A549 (cell line): ENCODE data around the gene TM7SF3.

Experiments used
- BHLHE40 ChIP-seq: IDR thresholded peaks from 2 replicates; pipeline ENCODE4 v1.6.1; 2012; ENCODE audit warnings: low read depth, low read length, inconsistent platforms
- CEBPB ChIP-seq, 2 experiments: fragments of >200 bp in 1 of 2; sonication (Bioruptor Twin) in 1 of 2; formaldehyde crosslinking in 1 of 2; IDR thresholded peaks; 2 replicates each; pipeline ENCODE4 v1.6.1; 2012 to 2016
- CHD4 ChIP-seq: fragments of 200-600 bp; sonication (generic); IDR thresholded peaks from 2 replicates; pipeline ENCODE4 v1.6.1; 2016; ENCODE audit warnings: antibody characterized with exemption, mild to moderate bottlenecking, borderline replicate concordance
- CTCF ChIP-seq: fragments of >200 bp; sonication (Bioruptor Twin); formaldehyde crosslinking; IDR thresholded peaks from 3 replicates; pipeline ENCODE4 v1.5.1; 2016
- EP300 ChIP-seq, 2 experiments: fragments of >200 bp; sonication (Bioruptor Twin); formaldehyde crosslinking; IDR thresholded peaks; 2 replicates in 1 of 2; 3 replicates in 1 of 2; pipeline ENCODE4 v1.6.1; 2016 to 2017
- HDAC2 ChIP-seq: fragments of 200-600 bp; sonication (generic); IDR thresholded peaks from 2 replicates; pipeline ENCODE4 v1.6.1; 2016
- MAX ChIP-seq: IDR thresholded peaks from 2 replicates; pipeline ENCODE4 v1.6.1; 2012
- PHF8 ChIP-seq: fragments of 200-600 bp; sonication (generic); IDR thresholded peaks from 2 replicates; pipeline ENCODE4 v1.6.1; 2016; ENCODE audit warnings: low read depth, mild to moderate bottlenecking, antibody characterized with exemption, moderate library complexity, borderline replicate concordance
- POLR2A ChIP-seq: IDR thresholded peaks from 2 replicates; pipeline ENCODE4 v1.6.1; 2012; ENCODE audit warnings: mild to moderate bottlenecking, low read length
- RAD21 ChIP-seq, 2 experiments: fragments of >200 bp in 1 of 2; sonication (Bioruptor Twin) in 1 of 2; formaldehyde crosslinking in 1 of 2; IDR thresholded peaks in 1 of 2; conservative IDR thresholded peaks in 1 of 2; 2 replicates in 1 of 2; 3 replicates in 1 of 2; pipeline ENCODE4 v1.6.1; 2012 to 2018; ENCODE audit warnings: inconsistent platforms in 1 of 2
- RNF2 ChIP-seq: fragments of 200-600 bp; sonication (generic); IDR thresholded peaks from 2 replicates; pipeline ENCODE4 v1.6.1; 2016; ENCODE audit warnings: low read depth, mild to moderate bottlenecking, antibody characterized with exemption, moderate library complexity, borderline replicate concordance
- TP53 ChIP-seq: fragments of 250-450 bp; sonication (Bioruptor Pico); IDR thresholded peaks from 2 replicates; pipeline ENCODE4 v1.5.0; 2021; ENCODE audit warnings: mild to moderate bottlenecking, moderate library complexity
- ZNF302 ChIP-seq: fragments of 250-450 bp; sonication (Bioruptor Pico); IDR thresholded peaks from 2 replicates; pipeline ENCODE4 v1.9.0; 2021; ENCODE audit warnings: inconsistent platforms, mild to moderate bottlenecking, moderate library complexity

GRCh38 chr12:27026257-27026656 lies 12.1 kb upstream of the TM7SF3 start:
- no peak for TF ChIP-seq CTCF
- TF ChIP-seq CHD4, result no peak
- TF ChIP-seq RAD21 (conservative IDR thresholded peaks at IDR 0.05 in 1 of 2, IDR thresholded peaks at IDR 0.05 in 1 of 2), result no peak
- no peak for TF ChIP-seq MAX
- no peak for TF ChIP-seq ZNF302 (CRISPR knock-in tag)
- no peak for TF ChIP-seq EP300 (IDR thresholded peaks at IDR 0.05)
- no peak for TF ChIP-seq HDAC2
- TF ChIP-seq BHLHE40, result no peak
- no peak for TF ChIP-seq POLR2A
- no peak for TF ChIP-seq CEBPB (IDR thresholded peaks at IDR 0.05)
- TF ChIP-seq TP53 (CRISPR knock-in tag), result no peak
- TF ChIP-seq PHF8, result no peak
- TF ChIP-seq RNF2, result no peak
